K562 (cell line): ENCODE measurements around the gene TBC1D2. TPM values are rescaled to one million over a fixed set of nuclear protein-coding genes. Genes with fewer than 3 reads are reported as not detected.
A peak's percentile ranks its signal among the peaks of the same experiment; 100 is the strongest.

Source experiments
- ATF1 ChIP-seq, 2 experiments: fragments of 450-650 bp in 1 of 2; IDR thresholded peaks; 2 replicates each; pipeline ENCODE4 v1.6.1; 2016; ENCODE audit warnings: missing compliant biosample characterization in 1 of 2, missing genetic modification characterization in 1 of 2
- BRD4 ChIP-seq: fragments of 200-600 bp; sonication (generic); IDR thresholded peaks from 2 replicates; pipeline ENCODE4 v1.6.1; 2017; ENCODE audit warnings: inconsistent platforms
- CBX5 ChIP-seq: IDR thresholded peaks from 2 replicates; pipeline ENCODE4 v1.6.1; 2014; ENCODE audit warnings: low read depth, borderline replicate concordance
- CC2D1A ChIP-seq: fragments of 450-650 bp; IDR thresholded peaks from 2 replicates; pipeline ENCODE4 v1.6.1; 2017; ENCODE audit warnings: mild to moderate bottlenecking
- COPS2 ChIP-seq: fragments of 450-650 bp; conservative IDR thresholded peaks from 2 replicates; pipeline ENCODE4 v1.6.1; 2016; ENCODE audit warnings: mild to moderate bottlenecking, moderate library complexity
- CXXC5 ChIP-seq: fragments of 250-450 bp; sonication (Bioruptor Pico); IDR thresholded peaks from 2 replicates; pipeline ENCODE4 v1.8.0; 2022; ENCODE audit warnings: inconsistent platforms, mild to moderate bottlenecking, moderate library complexity
- DNMT1 ChIP-seq: fragments of 450-650 bp; IDR thresholded peaks from 2 replicates; pipeline ENCODE4 v1.6.1; 2016; ENCODE audit warnings: antibody characterized with exemption, mild to moderate bottlenecking
- ERF ChIP-seq: fragments of 450-650 bp; formaldehyde crosslinking; IDR thresholded peaks from 2 replicates; pipeline ENCODE4 v1.4.0; 2020; ENCODE audit warnings: mild to moderate bottlenecking, mixed read lengths
- FOXA3 ChIP-seq, 2 experiments: fragments of 450-650 bp in 1 of 2; sonication (generic) in 1 of 2; formaldehyde crosslinking; IDR thresholded peaks in 1 of 2; conservative IDR thresholded peaks in 1 of 2; 2 replicates each; pipeline versions ENCODE4 v1.4.0 to v1.8.0; 2020 to 2022; ENCODE audit warnings: mild to moderate bottlenecking in 2 of 2, missing genetic modification reagents in 1 of 2
- HSF4 ChIP-seq: fragments of 250-450 bp; sonication (Bioruptor Pico); IDR thresholded peaks from 2 replicates; pipeline ENCODE4 v2.1.2; 2022; ENCODE audit warnings: mild to moderate bottlenecking, moderate library complexity, borderline replicate concordance
- KDM2B ChIP-seq: fragments of 250-450 bp; sonication (Bioruptor Pico); IDR thresholded peaks from 2 replicates; pipeline ENCODE4 v1.8.0; 2021; ENCODE audit warnings: mild to moderate bottlenecking, moderate library complexity
- MAFK ChIP-seq: IDR thresholded peaks from 2 replicates; pipeline ENCODE4 v1.6.1; 2011; ENCODE audit warnings: low read length, improper control_type of control experiment
- NCOA6 ChIP-seq: fragments of 450-650 bp; IDR thresholded peaks from 2 replicates; pipeline ENCODE4 v1.6.1; 2017; ENCODE audit warnings: mild to moderate bottlenecking
- TARDBP ChIP-seq: fragments of 450-650 bp; IDR thresholded peaks from 2 replicates; pipeline ENCODE4 v1.6.1; 2016
- TBP ChIP-seq: optimal IDR thresholded peaks from 2 replicates; pipeline ENCODE3; 2011; ENCODE audit warnings: low read depth, low read length, improper control_type of control experiment
- TCF3 ChIP-seq: sonication (generic); formaldehyde crosslinking; IDR thresholded peaks from 2 replicates; pipeline ENCODE4 v1.4.0; 2020; ENCODE audit warnings: mild to moderate bottlenecking, missing genetic modification reagents
- ZKSCAN1 ChIP-seq: fragments of 150-350 bp; IDR thresholded peaks from 2 replicates; pipeline ENCODE4 v1.6.1; 2016; ENCODE audit warnings: low read depth, low read length
- polyA plus RNA-seq, 8 experiments: library from polyadenylated mRNA; depleted of rRNA in 4 of 8; stranded (reverse) in 5 of 8; unstranded in 3 of 8; fragments of >200 nt; fragmentation: Nextera tagmentation in 2 of 8; fragmentation: Illumina TruSeq in 1 of 8; extraction: Ambion mirVana in 2 of 8; extraction: Trizol in 1 of 8; gene quantifications; 2 replicates each; pipeline versions ENCODE4 v1.2.1 to v1.2.3, GENCODE V29; 2011 to 2014; ENCODE audit warnings: inconsistent platforms in 1 of 8, missing spikeins in 1 of 8
- total RNA-seq, 7 experiments: library from RNA; depleted of rRNA in 6 of 7; stranded (reverse); fragments of >200 nt in 6 of 7; fragmentation: Illumina TruSeq in 2 of 7; extraction: Trizol in 2 of 7; gene quantifications; 2 replicates each; pipeline versions ENCODE4 v1.2.1 to v1.2.3, GENCODE V29; 2011 to 2021; ENCODE audit warnings: low replicate concordance in 1 of 7
- TF ChIP-seq, protein P1 (sequence below): sonication (generic); formaldehyde crosslinking; IDR thresholded peaks from 2 replicates; pipeline ENCODE4 v1.8.0; 2023; ENCODE audit warnings: missing genetic modification reagents, mild to moderate bottlenecking, borderline replicate concordance
- TF ChIP-seq, protein P2 (sequence below): fragments of 450-650 bp; formaldehyde crosslinking; IDR thresholded peaks from 2 replicates; pipeline ENCODE4 v1.4.0; 2022; ENCODE audit warnings: missing genetic modification characterization
- TF ChIP-seq, protein P3 (sequence below): fragments of 450-650 bp; formaldehyde crosslinking; IDR thresholded peaks from 2 replicates; pipeline ENCODE4 v1.4.0; 2020; ENCODE audit warnings: mild to moderate bottlenecking
- TF ChIP-seq, protein P4 (sequence below): fragments of 450-650 bp; formaldehyde crosslinking; conservative IDR thresholded peaks from 2 replicates; pipeline ENCODE4 v1.4.0; 2022; ENCODE audit warnings: mild to moderate bottlenecking, missing genetic modification characterization

Gene TBC1D2
- total and polyA plus RNA-seq, 9 of the 15 experiments (the other 6 are each of a cell fraction or from before 2014, with no cell fraction given) = 0.10 to 7.0 (median 2.5) TPM

DNA sequence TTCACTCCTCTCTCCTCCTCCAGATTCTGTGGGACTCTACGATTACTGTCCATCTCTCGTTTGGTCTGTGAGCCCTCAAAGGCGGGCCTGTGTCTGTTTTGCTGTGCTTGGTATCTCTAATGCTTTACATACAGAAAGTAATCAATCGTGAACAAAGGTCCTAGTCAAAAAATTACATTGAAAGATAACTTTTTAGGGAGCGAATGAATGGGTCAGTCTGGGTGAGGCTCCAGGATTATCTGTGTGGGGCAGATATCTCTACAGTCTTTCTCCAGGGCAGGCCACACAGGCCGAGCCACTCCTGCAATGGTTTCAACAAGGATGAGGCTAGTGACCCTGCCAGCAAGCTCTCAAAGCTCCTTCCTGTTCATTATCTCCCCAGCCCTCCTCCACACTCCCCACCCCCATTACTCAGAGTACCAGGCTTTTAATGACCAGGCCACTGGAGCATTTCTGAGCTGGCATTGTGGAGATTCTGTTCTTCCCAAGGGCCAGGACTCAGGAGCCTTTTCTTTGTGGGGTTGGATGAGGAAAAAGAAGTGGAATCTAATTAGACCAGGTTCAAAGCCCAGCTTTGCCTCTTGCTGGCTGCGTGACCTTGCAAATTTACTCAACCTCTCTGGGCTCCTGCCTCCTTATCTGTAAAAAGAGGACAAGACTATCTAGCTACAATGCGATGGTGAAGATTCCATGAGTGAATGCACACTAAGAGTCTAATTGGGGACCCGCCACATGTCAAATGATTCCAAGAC, 73.2 kb downstream of the TBC1D2 start (continued):
- TF ChIP-seq, protein P1, sequence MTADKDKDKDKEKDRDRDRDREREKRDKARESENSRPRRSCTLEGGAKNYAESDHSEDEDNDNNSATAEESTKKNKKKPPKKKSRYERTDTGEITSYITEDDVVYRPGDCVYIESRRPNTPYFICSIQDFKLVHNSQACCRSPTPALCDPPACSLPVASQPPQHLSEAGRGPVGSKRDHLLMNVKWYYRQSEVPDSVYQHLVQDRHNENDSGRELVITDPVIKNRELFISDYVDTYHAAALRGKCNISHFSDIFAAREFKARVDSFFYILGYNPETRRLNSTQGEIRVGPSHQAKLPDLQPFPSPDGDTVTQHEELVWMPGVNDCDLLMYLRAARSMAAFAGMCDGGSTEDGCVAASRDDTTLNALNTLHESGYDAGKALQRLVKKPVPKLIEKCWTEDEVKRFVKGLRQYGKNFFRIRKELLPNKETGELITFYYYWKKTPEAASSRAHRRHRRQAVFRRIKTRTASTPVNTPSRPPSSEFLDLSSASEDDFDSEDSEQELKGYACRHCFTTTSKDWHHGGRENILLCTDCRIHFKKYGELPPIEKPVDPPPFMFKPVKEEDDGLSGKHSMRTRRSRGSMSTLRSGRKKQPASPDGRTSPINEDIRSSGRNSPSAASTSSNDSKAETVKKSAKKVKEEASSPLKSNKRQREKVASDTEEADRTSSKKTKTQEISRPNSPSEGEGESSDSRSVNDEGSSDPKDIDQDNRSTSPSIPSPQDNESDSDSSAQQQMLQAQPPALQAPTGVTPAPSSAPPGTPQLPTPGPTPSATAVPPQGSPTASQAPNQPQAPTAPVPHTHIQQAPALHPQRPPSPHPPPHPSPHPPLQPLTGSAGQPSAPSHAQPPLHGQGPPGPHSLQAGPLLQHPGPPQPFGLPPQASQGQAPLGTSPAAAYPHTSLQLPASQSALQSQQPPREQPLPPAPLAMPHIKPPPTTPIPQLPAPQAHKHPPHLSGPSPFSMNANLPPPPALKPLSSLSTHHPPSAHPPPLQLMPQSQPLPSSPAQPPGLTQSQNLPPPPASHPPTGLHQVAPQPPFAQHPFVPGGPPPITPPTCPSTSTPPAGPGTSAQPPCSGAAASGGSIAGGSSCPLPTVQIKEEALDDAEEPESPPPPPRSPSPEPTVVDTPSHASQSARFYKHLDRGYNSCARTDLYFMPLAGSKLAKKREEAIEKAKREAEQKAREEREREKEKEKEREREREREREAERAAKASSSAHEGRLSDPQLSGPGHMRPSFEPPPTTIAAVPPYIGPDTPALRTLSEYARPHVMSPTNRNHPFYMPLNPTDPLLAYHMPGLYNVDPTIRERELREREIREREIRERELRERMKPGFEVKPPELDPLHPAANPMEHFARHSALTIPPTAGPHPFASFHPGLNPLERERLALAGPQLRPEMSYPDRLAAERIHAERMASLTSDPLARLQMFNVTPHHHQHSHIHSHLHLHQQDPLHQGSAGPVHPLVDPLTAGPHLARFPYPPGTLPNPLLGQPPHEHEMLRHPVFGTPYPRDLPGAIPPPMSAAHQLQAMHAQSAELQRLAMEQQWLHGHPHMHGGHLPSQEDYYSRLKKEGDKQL (CRISPR knock-in tag) = no peak
- no peak for TF ChIP-seq COPS2
- TF ChIP-seq HSF4 = no peak
- TF ChIP-seq FOXA3 (CRISPR knock-in tag; conservative IDR thresholded peaks at IDR 0.05 in 1 of 2, IDR thresholded peaks at IDR 0.05 in 1 of 2) = no peak
- TF ChIP-seq ERF = no peak
- peak; percentile 83; the same call in 1 of the 2 replicates for TF ChIP-seq CC2D1A
- no peak for TF ChIP-seq KDM2B (CRISPR knock-in tag)
- peak; percentile 54 for TF ChIP-seq CXXC5 (CRISPR knock-in tag)
- no peak for TF ChIP-seq ZKSCAN1
- TF ChIP-seq TARDBP = no peak
- TF ChIP-seq BRD4 = no peak
- no peak for TF ChIP-seq TBP
- 0 out of 2 replicates have a peak, but pooled peaks have one; percentile 2 for TF ChIP-seq MAFK
- TF ChIP-seq, protein P2, sequence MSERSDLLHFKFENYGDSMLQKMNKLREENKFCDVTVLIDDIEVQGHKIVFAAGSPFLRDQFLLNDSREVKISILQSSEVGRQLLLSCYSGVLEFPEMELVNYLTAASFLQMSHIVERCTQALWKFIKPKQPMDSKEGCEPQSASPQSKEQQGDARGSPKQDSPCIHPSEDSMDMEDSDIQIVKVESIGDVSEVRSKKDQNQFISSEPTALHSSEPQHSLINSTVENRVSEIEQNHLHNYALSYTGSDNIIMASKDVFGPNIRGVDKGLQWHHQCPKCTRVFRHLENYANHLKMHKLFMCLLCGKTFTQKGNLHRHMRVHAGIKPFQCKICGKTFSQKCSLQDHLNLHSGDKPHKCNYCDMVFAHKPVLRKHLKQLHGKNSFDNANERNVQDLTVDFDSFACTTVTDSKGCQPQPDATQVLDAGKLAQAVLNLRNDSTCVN (CRISPR knock-in tag) = no peak
- TF ChIP-seq DNMT1 = no peak
- TF ChIP-seq ATF1 (CRISPR knock-in tag; IDR thresholded peaks at IDR 0.05) = no peak
- peak; percentile 45; the same call in 1 of the 2 replicates for TF ChIP-seq ATF1 (tag; IDR thresholded peaks at IDR 0.05)
- TF ChIP-seq CBX5 = no peak
- TF ChIP-seq TCF3 (CRISPR knock-in tag) = peak; percentile 87
- TF ChIP-seq, protein P3, sequence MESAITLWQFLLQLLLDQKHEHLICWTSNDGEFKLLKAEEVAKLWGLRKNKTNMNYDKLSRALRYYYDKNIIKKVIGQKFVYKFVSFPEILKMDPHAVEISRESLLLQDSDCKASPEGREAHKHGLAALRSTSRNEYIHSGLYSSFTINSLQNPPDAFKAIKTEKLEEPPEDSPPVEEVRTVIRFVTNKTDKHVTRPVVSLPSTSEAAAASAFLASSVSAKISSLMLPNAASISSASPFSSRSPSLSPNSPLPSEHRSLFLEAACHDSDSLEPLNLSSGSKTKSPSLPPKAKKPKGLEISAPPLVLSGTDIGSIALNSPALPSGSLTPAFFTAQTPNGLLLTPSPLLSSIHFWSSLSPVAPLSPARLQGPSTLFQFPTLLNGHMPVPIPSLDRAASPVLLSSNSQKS (CRISPR knock-in tag) = no peak
- no peak for TF ChIP-seq NCOA6
- TF ChIP-seq, protein P4, sequence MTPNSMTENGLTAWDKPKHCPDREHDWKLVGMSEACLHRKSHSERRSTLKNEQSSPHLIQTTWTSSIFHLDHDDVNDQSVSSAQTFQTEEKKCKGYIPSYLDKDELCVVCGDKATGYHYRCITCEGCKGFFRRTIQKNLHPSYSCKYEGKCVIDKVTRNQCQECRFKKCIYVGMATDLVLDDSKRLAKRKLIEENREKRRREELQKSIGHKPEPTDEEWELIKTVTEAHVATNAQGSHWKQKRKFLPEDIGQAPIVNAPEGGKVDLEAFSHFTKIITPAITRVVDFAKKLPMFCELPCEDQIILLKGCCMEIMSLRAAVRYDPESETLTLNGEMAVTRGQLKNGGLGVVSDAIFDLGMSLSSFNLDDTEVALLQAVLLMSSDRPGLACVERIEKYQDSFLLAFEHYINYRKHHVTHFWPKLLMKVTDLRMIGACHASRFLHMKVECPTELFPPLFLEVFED (CRISPR knock-in tag) = 0 out of 2 replicates have a peak, but pooled peaks have one; percentile 20
